ENCODE measurements around the gene CFAP77.

CFAP77 gene

DNA sequence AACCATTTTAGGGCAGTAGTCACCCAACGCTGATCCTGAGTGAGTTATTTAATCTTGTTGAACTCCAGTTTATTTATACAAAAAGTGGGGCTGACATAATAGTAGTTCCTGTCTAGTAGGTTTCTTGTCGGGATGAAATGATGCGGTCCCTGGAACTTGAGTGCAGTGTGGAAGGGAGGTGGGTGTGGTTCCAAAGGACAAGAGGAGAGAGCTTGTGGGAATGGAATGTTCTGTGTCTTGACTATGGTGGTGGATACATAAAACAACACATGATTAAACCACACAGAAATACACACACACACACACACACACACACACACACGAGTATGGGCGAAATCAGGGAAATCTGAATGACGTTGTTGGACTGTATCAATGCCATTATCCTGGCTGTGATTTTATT is 106.3 kb downstream of the CFAP77 start:
- Histone ChIP-seq H3F3A (ENCODE audit: insufficient read depth) (no peaks in the 10 kb centered on the region), H3K27ac (ENCODE audit: low read depth, low read length) (no peak overlapping the region), H2AFZ (ENCODE audit: low read depth, low read length, severe bottlenecking) (no peak overlapping the region), H3K9me3 (ENCODE audit: insufficient read depth, low read length) (no peaks in the 10 kb centered on the region), H3K9me2 (replicated peaks; ENCODE audit: insufficient read depth, low read length) (no peaks in the 10 kb centered on the region), H3K27me3 (ENCODE audit: low read length) (no peaks in the 10 kb centered on the region), H3K79me2 (ENCODE audit: insufficient read depth, low read length) (no peaks in the 10 kb centered on the region), H3K4me3 (ENCODE audit: insufficient read depth, low read length, poor library complexity, severe bottlenecking) (no peak overlapping the region), H3K4me2 (ENCODE audit: low read depth, low read length, poor library complexity, severe bottlenecking) (no peak overlapping the region), H3K36me3 (ENCODE audit: low read length) (no peaks in the 10 kb centered on the region), H3K9ac (ENCODE audit: low read length) (no peak overlapping the region), H4K20me1 (ENCODE audit: low read depth, low read length) (no peaks in the 10 kb centered on the region)
- TF ChIP-seq, protein P1, sequence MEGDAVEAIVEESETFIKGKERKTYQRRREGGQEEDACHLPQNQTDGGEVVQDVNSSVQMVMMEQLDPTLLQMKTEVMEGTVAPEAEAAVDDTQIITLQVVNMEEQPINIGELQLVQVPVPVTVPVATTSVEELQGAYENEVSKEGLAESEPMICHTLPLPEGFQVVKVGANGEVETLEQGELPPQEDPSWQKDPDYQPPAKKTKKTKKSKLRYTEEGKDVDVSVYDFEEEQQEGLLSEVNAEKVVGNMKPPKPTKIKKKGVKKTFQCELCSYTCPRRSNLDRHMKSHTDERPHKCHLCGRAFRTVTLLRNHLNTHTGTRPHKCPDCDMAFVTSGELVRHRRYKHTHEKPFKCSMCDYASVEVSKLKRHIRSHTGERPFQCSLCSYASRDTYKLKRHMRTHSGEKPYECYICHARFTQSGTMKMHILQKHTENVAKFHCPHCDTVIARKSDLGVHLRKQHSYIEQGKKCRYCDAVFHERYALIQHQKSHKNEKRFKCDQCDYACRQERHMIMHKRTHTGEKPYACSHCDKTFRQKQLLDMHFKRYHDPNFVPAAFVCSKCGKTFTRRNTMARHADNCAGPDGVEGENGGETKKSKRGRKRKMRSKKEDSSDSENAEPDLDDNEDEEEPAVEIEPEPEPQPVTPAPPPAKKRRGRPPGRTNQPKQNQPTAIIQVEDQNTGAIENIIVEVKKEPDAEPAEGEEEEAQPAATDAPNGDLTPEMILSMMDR (IDR thresholded peaks at IDR 0.05; ENCODE audit: insufficient read depth, low read length, poor library complexity, severe bottlenecking), result no peak
- TF ChIP-seq EZH2phosphoT487 (conservative IDR thresholded peaks at IDR 0.05; ENCODE audit: low read length), result no peak

DNA sequence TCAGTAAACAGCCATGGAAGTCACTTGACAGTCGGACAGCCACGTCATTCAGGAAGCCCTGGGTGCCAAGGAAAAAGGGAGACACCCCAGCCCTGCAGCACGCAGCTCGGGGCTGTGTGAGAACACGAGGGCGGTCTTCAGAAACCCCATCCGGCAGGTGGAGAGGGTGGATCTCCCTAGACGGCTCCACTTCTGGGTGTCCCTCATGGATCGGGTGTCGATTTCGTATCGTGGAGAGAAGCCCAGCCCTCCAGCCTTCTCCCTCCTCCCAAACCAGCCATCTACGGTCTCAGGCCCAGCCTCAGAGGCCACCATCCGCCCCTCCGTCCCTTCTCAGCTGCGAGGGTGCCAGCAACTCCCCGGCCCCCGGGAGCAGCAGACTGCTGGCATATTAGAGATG is 106.9 kb downstream of the CFAP77 start:
- Histone ChIP-seq H3K4me3 (ENCODE audit: insufficient read depth, low read length, poor library complexity, severe bottlenecking) (no peak overlapping the region), H3F3A (ENCODE audit: insufficient read depth) (no peaks in the 10 kb centered on the region), H2AFZ (ENCODE audit: low read depth, low read length, severe bottlenecking) (no peak overlapping the region), H3K9ac (ENCODE audit: low read length) (no peak overlapping the region), H3K36me3 (ENCODE audit: low read length) (no peaks in the 10 kb centered on the region), H3K27ac (ENCODE audit: low read depth, low read length) (no peak overlapping the region), H3K9me3 (ENCODE audit: insufficient read depth, low read length) (no peaks in the 10 kb centered on the region), H4K20me1 (ENCODE audit: low read depth, low read length) (no peaks in the 10 kb centered on the region), H3K9me2 (replicated peaks; ENCODE audit: insufficient read depth, low read length) (no peaks in the 10 kb centered on the region), H3K79me2 (ENCODE audit: insufficient read depth, low read length) (no peaks in the 10 kb centered on the region), H3K27me3 (ENCODE audit: low read length) (no peaks in the 10 kb centered on the region), H3K4me2 (ENCODE audit: low read depth, low read length, poor library complexity, severe bottlenecking) (no peak overlapping the region)
- TF ChIP-seq, protein P1 (IDR thresholded peaks at IDR 0.05; ENCODE audit: insufficient read depth, low read length, poor library complexity, severe bottlenecking), result no peak
- TF ChIP-seq EZH2phosphoT487 (conservative IDR thresholded peaks at IDR 0.05; ENCODE audit: low read length), result no peak

DNA sequence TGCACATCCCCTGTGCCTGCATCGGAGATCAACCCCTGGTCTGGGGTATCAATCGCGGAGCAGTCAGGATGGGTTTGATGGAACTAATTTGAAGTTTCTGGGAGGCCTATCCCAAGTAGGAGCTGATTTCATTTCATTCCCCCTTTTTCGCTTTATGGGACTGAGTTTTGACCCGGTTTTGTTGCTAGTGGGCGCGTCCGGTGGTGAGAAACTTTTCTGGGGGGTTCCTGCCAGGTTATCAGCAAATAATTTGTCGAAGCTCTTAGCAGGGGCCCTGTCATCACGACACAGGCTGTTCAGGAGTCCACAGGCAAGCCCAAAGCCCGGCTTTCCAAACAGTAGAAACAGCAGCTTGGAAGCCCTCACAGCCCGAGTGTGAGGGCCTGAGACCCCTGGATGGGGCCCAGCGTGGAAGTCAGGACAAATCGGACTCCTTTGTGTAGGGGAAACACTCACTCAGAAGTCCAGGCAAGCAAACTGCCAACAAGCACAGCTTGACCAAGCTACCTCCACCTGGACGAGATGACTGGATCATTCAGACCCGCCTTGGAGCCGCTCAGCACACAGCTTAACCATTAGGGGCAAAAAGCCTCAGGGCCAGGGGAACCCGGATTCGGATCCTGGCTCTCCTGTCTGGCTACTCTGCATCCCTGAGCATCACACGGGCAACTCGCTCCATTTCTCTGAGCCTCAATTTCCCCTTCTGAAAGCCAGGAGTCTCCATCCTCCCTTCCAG is 108.0 kb downstream of the CFAP77 start:
- Histone ChIP-seq H3K4me2 (ENCODE audit: low read depth, low read length, poor library complexity, severe bottlenecking) (no peak overlapping the region), H3K4me3 (ENCODE audit: insufficient read depth, low read length, poor library complexity, severe bottlenecking) (no peak overlapping the region), H2AFZ (ENCODE audit: low read depth, low read length, severe bottlenecking) (no peak overlapping the region), H3K9me2 (replicated peaks; ENCODE audit: insufficient read depth, low read length) (no peaks in the 10 kb centered on the region), H3K27ac (ENCODE audit: low read depth, low read length) (no peak overlapping the region), H3K36me3 (ENCODE audit: low read length) (no peaks in the 10 kb centered on the region), H3K9me3 (ENCODE audit: insufficient read depth, low read length) (no peaks in the 10 kb centered on the region), H3K9ac (ENCODE audit: low read length) (no peak overlapping the region), H3F3A (ENCODE audit: insufficient read depth) (no peaks in the 10 kb centered on the region), H4K20me1 (ENCODE audit: low read depth, low read length) (no peaks in the 10 kb centered on the region), H3K79me2 (ENCODE audit: insufficient read depth, low read length) (no peaks in the 10 kb centered on the region), H3K27me3 (ENCODE audit: low read length) (no peaks in the 10 kb centered on the region)
- TF ChIP-seq EZH2phosphoT487 (conservative IDR thresholded peaks at IDR 0.05; ENCODE audit: low read length), result no peak

DNA sequence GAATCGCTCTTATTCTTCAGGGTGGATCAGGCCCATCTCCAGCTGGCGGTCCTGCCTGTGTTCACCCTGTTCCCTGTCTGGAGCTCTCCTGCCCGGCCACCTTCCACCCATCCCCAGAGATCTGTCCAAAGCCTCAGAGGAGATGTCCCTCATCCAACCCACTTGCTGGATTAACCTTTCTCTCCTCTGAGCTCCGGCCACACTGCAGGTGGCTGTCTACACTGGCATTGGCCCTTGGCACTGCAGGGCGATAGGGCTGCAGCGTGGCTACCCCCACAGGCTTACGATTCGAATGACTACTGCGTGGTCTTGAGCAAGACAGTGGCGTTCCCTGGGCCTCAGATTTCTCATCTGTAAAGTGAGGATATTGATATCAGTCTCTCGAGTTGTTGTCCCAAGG is 108.6 kb downstream of the CFAP77 start:
- Histone ChIP-seq H4K20me1 (ENCODE audit: low read depth, low read length) (no peaks in the 10 kb centered on the region), H3K27me3 (ENCODE audit: low read length) (no peaks in the 10 kb centered on the region), H3K9ac (ENCODE audit: low read length) (no peak overlapping the region), H3F3A (ENCODE audit: insufficient read depth) (no peaks in the 10 kb centered on the region), H3K36me3 (ENCODE audit: low read length) (no peaks in the 10 kb centered on the region), H3K79me2 (ENCODE audit: insufficient read depth, low read length) (no peaks in the 10 kb centered on the region), H2AFZ (ENCODE audit: low read depth, low read length, severe bottlenecking) (no peak overlapping the region), H3K9me2 (replicated peaks; ENCODE audit: insufficient read depth, low read length) (no peaks in the 10 kb centered on the region), H3K27ac (ENCODE audit: low read depth, low read length) (no peak overlapping the region), H3K4me3 (ENCODE audit: insufficient read depth, low read length, poor library complexity, severe bottlenecking) (no peak overlapping the region), H3K4me2 (ENCODE audit: low read depth, low read length, poor library complexity, severe bottlenecking) (no peak overlapping the region), H3K9me3 (ENCODE audit: insufficient read depth, low read length) (no peaks in the 10 kb centered on the region)
- no peak for TF ChIP-seq EZH2phosphoT487 (conservative IDR thresholded peaks at IDR 0.05; ENCODE audit: low read length)
- TF ChIP-seq, protein P1 (IDR thresholded peaks at IDR 0.05; ENCODE audit: insufficient read depth, low read length, poor library complexity, severe bottlenecking), result no peak

All from SU-DHL-6 (cell line).